AG20443 (cell line): ENCODE measurements around the gene SFXN2.
"Not testable (repeated sequence)": the region's sequence is repeated elsewhere in the genome, so short reads cannot be mapped to it uniquely, and the experiment has no call there.

ENCODE experiments used
- DNase-seq: peaks from one replicate; pipeline ENCODE4 v3.0.0; 2012; ENCODE audit warnings: low spot score, mixed read lengths

The SFXN2 gene

GRCh38 chr10:102714621-102715455, at the start of gene SFXN2:
Gene SFXN2, plus strand, starts transcription at chr10:102714636. Its CDS starts 12,001 bp downstream, at chr10:102726637.
- no peak for DNase-seq

DNA sequence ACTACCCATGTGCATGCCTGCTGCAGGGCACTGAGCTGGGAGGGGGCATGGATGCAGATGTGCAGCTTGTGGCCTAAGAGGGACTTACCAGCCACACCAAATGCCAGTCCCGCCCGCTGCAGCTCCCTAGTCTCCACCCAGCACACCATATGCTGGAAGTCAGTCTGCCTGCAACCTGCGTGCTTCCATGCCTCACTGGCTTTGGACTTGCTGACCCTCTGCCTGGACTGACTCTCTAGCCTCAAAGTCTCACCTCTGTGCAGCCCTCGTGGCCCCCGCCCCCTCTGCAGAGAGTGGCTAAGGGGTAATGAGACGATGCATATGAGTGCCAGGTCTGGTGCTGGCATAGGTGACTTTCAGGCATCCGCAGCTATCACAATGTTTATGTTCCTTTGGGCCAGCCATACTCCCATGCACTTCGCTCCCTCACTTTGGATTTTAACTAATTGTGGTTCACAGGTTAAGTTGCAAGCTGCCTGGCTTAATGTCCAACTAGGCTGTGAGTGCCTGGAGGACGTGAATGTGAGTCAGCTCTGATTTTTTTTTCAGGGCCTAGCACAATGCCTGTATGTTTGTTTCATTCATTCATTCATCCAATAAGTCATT, 48.4 kb upstream of the SFXN2 start:
- no peak for DNase-seq

DNA sequence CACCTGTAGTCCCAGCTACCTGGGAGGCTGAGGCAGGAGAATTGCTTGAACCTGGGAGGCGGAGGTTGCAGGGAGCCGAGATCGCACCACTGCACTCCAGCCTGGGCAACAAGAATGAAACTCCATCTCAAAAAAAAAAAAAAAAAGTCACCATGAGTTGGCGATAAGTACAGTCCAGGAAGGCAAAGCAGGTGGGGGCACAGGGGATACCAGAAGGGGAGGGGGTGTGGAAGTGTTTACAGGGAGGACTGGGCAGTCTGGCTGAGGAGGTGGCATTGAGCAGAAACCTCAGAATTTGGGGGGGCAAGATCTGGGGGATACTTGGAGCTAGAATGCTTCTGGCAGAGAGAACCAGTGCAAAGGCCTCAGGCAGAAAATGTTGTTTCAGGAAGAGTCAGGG, 47.0 kb upstream of the SFXN2 start:
- not testable (repeated sequence) for DNase-seq

DNA sequence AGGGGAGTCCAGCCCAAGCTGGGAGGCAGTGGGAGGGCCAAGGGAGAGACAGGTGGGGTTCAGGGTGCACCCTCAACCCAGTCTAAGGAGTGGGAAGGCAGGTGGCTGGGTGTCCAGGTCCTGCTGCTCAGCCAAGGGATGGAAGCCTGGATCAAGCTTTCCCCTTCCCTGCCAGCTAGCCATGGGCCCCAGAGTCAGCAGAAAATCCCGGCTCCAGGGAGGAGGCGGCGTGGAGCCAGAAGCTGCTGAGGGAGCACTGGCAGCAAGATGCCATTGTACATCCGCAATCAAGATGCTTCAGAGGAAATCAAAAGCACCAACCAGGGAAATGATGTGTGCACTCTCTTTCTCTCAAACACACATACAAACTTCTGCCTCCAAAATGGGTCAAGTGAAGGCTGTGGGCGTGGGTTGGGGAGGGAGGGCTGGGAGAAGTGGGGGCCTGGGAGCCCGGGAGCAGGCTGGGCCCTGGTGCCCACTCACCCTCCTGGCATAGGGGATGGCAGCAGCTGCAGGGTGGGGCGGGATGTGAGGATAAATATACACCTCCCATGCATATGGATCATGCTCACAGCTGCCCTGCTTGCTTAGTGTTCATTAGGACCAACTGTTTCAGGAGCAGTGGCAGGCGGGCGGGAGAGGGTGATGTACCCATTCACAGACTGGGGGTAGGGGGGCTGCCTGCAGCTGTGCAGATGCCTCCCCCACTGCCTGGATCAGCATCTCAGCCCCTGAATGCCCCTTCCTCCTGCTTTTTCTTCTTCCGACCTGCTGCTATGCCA, 45.9 kb upstream of the SFXN2 start:
- DNase-seq = no peak

DNA sequence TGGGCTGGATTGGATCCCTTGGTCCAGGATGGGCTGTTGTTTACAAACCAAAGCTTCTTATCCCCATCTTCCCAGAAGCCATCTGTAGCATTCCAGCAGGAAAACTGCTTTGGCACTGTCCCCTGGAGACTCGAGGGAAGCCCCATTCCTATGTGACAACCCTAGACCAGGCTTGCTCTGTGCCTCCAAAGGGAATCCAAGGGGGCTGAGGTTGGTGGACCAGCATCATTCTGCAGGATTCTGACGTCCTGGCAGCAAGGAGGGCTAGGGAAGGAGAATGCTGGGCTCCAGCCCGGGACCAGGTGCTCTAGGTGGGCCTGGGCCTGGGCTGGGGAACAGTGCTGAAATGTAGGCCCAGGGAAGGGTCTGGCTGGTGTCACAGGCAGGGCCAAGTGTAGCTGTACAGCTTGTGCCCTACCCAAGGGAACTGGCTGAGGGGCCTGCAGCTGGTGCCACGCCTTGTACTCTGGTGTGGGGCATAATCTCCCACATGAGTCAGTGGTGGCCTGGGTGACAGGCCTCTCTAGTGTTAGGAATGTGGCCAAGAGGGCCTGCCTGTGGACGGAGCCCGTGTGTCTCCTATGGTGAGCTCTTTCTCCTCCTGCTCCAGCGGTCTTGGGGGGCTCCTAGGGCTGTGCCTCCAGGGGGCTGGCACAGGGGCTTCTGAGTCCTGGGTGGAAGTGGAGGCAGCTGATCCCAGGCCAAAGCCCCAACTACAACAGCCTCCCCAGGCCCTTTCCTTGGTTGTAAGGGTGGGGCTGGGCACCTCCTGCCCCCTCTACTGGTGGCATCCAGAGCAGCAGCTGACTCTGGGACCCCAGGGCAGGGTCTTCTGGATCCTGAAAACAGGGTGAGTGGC, 45.0 kb upstream of the SFXN2 start:
- DNase-seq = peak; percentile 82

GRCh38 chr10:102670065-102670670, 44.3 kb upstream of the SFXN2 start:
- DNase-seq = no peak

GRCh38 chr10:102670871-102671434, 43.5 kb upstream of the SFXN2 start:
- DNase-seq = no peak

GRCh38 chr10:102673236-102673818, 41.1 kb upstream of the SFXN2 start:
- DNase-seq = no peak

GRCh38 chr10:102673819-102674511, 40.5 kb upstream of the SFXN2 start:
- DNase-seq = peak; percentile 72

DNA sequence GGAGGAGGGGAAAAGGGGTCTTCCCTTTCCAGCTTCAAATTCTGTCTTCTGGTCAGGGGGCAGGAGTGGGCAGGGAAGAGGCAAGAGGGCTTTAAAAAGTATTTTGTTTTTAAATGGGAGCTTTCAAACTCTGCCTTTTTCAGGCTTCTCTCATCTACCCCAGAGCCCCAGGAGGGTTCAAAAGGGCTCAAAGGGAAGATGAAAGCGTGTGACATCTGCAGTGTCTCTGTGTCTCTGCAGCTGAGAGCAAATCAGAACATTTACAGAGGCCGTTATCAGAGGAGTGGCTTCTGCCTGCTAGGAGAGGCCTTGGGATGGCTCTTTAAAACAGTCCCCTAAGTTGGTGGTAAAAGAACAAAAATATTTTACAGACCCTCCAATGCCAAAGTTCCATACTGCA, 39.9 kb upstream of the SFXN2 start:
- no peak for DNase-seq

DNA sequence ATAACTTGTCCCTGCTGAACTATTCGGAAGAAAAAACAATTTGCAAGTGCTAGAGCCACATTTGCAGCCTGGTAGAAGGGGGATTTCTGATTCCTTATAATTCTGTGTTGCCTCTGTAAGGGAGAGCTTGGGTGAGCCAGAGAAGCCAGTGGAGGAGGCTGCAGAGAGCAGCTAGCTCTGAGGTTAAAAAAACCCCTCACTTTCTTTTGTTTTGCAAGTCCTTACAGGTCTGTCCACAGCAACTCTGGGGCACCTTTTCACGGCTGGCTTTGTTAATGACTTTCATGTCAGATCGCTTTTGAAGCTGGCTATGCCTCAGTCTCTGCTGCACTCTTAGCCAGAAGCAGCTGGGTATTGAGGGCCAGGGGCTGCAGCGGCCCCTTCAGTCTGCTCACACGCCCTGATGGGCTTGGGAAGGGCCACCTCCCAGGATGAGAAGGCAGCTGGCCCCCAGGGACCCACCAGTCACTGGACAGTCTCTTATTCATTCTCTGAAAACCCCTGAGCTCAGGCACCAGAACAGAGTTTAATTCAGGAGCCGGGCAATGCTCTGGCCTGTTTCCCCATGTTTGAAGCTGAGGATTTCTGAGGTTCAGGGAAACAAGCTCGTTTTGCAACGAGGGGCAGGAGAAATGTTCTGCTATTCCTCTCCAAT, 39.3 kb upstream of the SFXN2 start:
- DNase-seq = no peak

GRCh38 chr10:102675666-102676533, 38.5 kb upstream of the SFXN2 start:
- DNase-seq = peak; percentile 83

- DNase-seq = no peak
These were observed 37.7 kb upstream of the SFXN2 start for GRCh38 chr10:102676534-102677315.

DNA sequence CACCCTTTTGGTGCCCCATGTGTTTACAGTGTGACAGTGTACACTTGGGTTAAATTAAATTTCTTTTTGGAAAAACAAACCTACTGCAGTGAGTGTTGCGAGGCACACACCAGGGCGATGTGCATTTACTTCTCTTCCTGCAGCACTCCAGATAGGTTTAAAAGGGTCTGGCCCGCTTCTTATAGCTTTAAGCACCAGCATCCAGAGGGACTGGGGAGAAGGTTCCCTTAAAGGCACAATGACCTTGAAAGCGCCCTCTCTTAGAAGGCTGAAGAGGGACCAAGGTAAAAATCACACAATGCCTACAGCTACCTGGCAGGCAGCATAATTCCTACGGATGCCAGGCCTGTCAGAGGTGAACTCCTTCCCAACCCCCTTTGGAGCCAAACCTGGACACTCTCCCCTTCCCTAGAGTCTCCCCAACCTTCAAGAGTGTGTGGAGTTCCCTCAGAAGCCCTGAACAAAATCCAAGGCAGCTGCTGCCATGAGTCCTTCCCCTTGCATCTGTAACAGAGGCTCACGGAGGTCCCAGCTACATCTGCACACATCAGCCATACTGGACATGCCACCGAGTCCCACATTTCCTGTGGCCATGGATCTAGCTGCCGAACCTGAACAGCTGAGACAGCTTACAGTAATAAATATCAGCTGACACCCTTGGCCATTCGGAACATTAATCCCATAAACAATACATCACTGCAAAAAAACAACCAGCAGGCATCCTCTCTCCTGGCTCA, 36.9 kb upstream of the SFXN2 start:
- DNase-seq = no peak

DNA sequence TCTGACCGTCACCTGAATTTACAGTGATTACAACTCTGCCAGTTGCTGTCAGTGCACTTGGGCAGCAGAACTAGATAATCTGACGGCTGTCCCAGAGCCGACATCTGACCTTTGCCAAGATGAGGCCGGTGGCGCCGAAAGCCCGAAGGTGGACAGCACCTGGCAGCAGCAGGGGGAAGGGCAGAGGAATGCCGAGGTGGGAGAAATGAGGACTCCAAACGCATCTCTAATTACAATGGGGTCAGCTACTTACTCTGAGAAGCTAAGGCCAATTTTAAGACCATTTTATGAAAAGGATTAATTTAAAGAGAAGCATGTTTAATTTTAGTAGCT, 36.4 kb upstream of the SFXN2 start:
- DNase-seq = no peak

DNA sequence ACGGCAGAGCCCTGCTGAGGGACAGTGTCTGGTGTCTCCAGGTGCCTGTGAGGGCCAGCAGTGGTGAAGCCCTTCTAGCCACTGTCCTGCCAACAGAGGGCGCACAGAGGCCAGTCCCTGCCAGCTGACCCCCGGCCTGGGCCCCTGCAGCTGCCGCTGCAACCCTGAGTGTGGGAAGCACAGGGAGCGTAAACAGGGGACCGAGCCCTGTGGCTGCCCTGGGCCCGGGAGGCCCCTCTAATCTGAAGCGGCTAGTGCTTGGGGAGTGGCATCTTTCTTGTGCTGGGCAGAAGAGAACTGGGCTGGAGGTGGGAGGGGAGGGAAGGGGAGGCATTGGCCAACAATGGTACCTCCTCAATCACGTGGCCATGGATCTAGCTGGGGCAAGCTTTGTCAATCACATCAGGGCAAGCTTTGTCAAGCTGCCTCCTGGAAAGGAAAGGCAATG, 35.6 kb upstream of the SFXN2 start:
- peak; percentile 75 for DNase-seq

DNA sequence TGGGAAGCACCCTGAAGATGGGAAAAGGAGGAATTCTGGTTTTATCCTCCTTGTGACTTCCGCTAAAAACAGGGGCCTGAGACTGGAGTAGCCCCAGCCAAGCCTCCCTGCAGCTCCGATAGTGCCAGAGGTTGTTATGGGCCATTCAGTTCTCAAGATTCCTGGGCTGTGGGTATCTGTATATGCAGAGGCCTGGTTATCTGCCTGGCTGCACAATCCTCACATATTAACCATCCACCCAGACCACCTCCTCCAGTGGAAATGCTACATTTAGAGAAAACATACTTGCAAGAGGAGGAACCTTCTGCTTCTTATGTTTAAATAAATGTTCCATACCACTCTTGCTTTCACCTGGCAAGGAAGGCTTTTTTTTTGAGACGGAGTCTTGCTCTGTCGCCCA, 34.8 kb upstream of the SFXN2 start:
- no peak for DNase-seq
